Neuronal stem cell (in vitro differentiated cells): Measurements from ENCODE around the gene CD86. TPM values are rescaled to one million over a fixed set of nuclear protein-coding genes. Genes with fewer than 3 reads are reported as not detected.

ENCODE experiments used
- DNase-seq: peaks from one replicate; pipeline ENCODE4 v3.0.0-alpha.2; 2013; ENCODE audit warnings: low spot score
- H2AFZ ChIP-seq: one replicate; pipeline ENCODE4 v1.6.1; 2013; ENCODE audit warnings: mild to moderate bottlenecking, low read length, inconsistent platforms
- H2AK5ac ChIP-seq: 2 replicates; pipeline ENCODE4 v1.6.1; 2013; ENCODE audit warnings: low read depth, mild to moderate bottlenecking, inconsistent platforms, low read length, moderate library complexity, mixed read lengths
- H2BK120ac ChIP-seq: 2 replicates; pipeline ENCODE4 v1.6.1; 2013; ENCODE audit warnings: low read depth, mild to moderate bottlenecking, inconsistent platforms, low read length, moderate library complexity, mixed read lengths
- H2BK12ac ChIP-seq: one replicate; pipeline ENCODE4 v1.6.1; 2013; ENCODE audit warnings: low read length, inconsistent platforms
- H2BK15ac ChIP-seq: 2 replicates; pipeline ENCODE4 v1.6.1; 2013; ENCODE audit warnings: mild to moderate bottlenecking, low read length, inconsistent platforms, mixed read lengths
- H2BK5ac ChIP-seq: one replicate; pipeline ENCODE4 v1.6.1; 2013; ENCODE audit warnings: inconsistent platforms, mild to moderate bottlenecking, low read length, moderate library complexity
- H3K14ac ChIP-seq: one replicate; pipeline ENCODE4 v1.6.1; 2013; ENCODE audit warnings: low read length, inconsistent platforms
- H3K18ac ChIP-seq: 2 replicates; pipeline ENCODE4 v1.6.1; 2013; ENCODE audit warnings: low read length, inconsistent platforms
- H3K23ac ChIP-seq: 2 replicates; pipeline ENCODE4 v1.6.1; 2013; ENCODE audit warnings: low read depth, mild to moderate bottlenecking, mixed read lengths, low read length, inconsistent platforms; ENCODE audit not compliant: poor library complexity
- H3K27ac ChIP-seq: replicated peaks from 3 replicates; pipeline ENCODE4 v1.5.1; 2013; ENCODE audit warnings: low read length, inconsistent platforms
- H3K27me3 ChIP-seq, 3 experiments: 2 replicates each; pipeline ENCODE4 v1.6.1; 2013; ENCODE audit warnings: low read length in 3 of 3, mild to moderate bottlenecking in 2 of 3, inconsistent platforms in 1 of 3, low read depth in 1 of 3, mixed read lengths in 1 of 3, moderate library complexity in 1 of 3; ENCODE audit not compliant: control insufficient read depth in 3 of 3, insufficient read depth in 3 of 3
- H3K36me3 ChIP-seq, 2 donors: replicated peaks in 1 of 2; 2 replicates each; pipeline ENCODE4 v1.6.1; 2013; ENCODE audit warnings: low read length in 2 of 2; ENCODE audit not compliant: control insufficient read depth in 2 of 2, insufficient read depth in 2 of 2
- H3K4ac ChIP-seq: 2 replicates; pipeline ENCODE4 v1.6.1; 2013; ENCODE audit warnings: inconsistent platforms, mild to moderate bottlenecking, low read length, moderate library complexity
- H3K4me1 ChIP-seq, 2 donors: 1 replicate in 1 of 2; 2 replicates in 1 of 2; pipeline ENCODE4 v1.6.1; 2013; ENCODE audit warnings: low read length in 2 of 2, low read depth in 1 of 2; ENCODE audit not compliant: control insufficient read depth in 2 of 2, insufficient read depth in 1 of 2
- H3K4me2 ChIP-seq: one replicate; pipeline ENCODE4 v1.6.1; 2013; ENCODE audit warnings: mild to moderate bottlenecking, low read length, inconsistent platforms; ENCODE audit not compliant: insufficient read depth, poor library complexity, severe bottlenecking
- H3K4me3 ChIP-seq, 2 donors: 2 replicates each; pipeline ENCODE4 v1.5.1; 2013; ENCODE audit warnings: low read length in 2 of 2, mild to moderate bottlenecking in 2 of 2, inconsistent platforms in 1 of 2, moderate library complexity in 1 of 2
- H3K79me1 ChIP-seq: one replicate; pipeline ENCODE4 v1.6.1; 2013; ENCODE audit warnings: low read depth, mild to moderate bottlenecking, inconsistent platforms, low read length, moderate library complexity
- H3K9ac ChIP-seq: one replicate; pipeline ENCODE4 v1.6.1; 2013; ENCODE audit warnings: mild to moderate bottlenecking, low read depth, low read length, inconsistent platforms; ENCODE audit not compliant: poor library complexity
- H3K9me3 ChIP-seq, 2 donors: replicated peaks in 1 of 2; 2 replicates each; pipeline versions ENCODE3 to v1.6.1; 2013; ENCODE audit warnings: low read length in 2 of 2, mild to moderate bottlenecking in 2 of 2, inconsistent platforms in 1 of 2, low read depth in 1 of 2, mixed read lengths in 1 of 2, moderate library complexity in 1 of 2; ENCODE audit not compliant: control insufficient read depth in 2 of 2, insufficient read depth in 1 of 2
- H4K8ac ChIP-seq: one replicate; pipeline ENCODE4 v1.6.1; 2013; ENCODE audit warnings: low read depth, mild to moderate bottlenecking, inconsistent platforms, low read length, moderate library complexity
- H4K91ac ChIP-seq: one replicate; pipeline ENCODE4 v1.6.1; 2013; ENCODE audit warnings: low read length, low read depth, mild to moderate bottlenecking, inconsistent platforms; ENCODE audit not compliant: poor library complexity
- WGBS, 2 donors: extraction: QIAGEN DNeasy Blood & Tissue Kit; methylation state at CpG; one replicate each; pipeline ENCODE4 v1.1.7; 2013; ENCODE audit warnings: missing lambda C conversion rate in 2 of 2, mixed read lengths in 1 of 2; ENCODE audit not compliant: insufficient read length in 2 of 2, insufficient replicate concordance in 1 of 2; ENCODE audit errors: extremely low coverage in 2 of 2; 5-methylcytosine and 5-hydroxymethylcytosine counted together
- small RNA-seq: library from polyadenylated mRNA; stranded (forward); fragments of <200 nt; extraction: miRNeasy Mini kit (QIAGEN cat#:217004); gene quantifications from one replicate; pipeline ENCODE3, GENCODE V24; 2013; ENCODE audit not compliant: insufficient read depth

Gene CD86

GRCh38 chr3:122167630-122168029 lies 112.5 kb downstream of the CD86 start:
- DNase-seq, result no peak
- Histone ChIP-seq H3K4me3 (no peak overlapping the region), H3K14ac (no peak overlapping the region), H3K9me3 (no peaks in the 10 kb centered on the region), H2AFZ (no peak overlapping the region), H3K4ac (no peak overlapping the region), H3K4me1 (no peaks in the 10 kb centered on the region), H3K18ac (no peak overlapping the region), H3K79me1 (no peaks in the 10 kb centered on the region), H2AK5ac (no peak overlapping the region), H4K8ac (no peak overlapping the region), H3K4me2 (no peak overlapping the region), H2BK12ac (no peak overlapping the region), H4K91ac (no peak overlapping the region), H3K23ac (no peak overlapping the region), H3K27me3 (no peaks in the 10 kb centered on the region), H2BK120ac (no peak overlapping the region), H2BK5ac (no peak overlapping the region), H3K36me3 (no peaks in the 10 kb centered on the region), H3K27ac (no peak overlapping the region), H3K9ac (no peak overlapping the region), H2BK15ac (no peak overlapping the region)

GRCh38 chr3:122168044-122168443 lies 112.9 kb downstream of the CD86 start:
- H3K79me1 ChIP-seq, result no peaks in the 10 kb centered on the region
- no peak overlapping the region for H2AFZ ChIP-seq
- WGBS, 2 donors, result no CpG with 5 or more reads among the region's 3 CpGs
- no peak overlapping the region for H4K91ac ChIP-seq
- no peak overlapping the region for H3K23ac ChIP-seq
- peak overlapping the region; percentile 31 for H3K14ac ChIP-seq
- H3K4me1 ChIP-seq, result no peaks in the 10 kb centered on the region
- H3K4ac ChIP-seq, result no peak overlapping the region
- H2BK120ac ChIP-seq, result no peak overlapping the region
- no peak overlapping the region for H3K9ac ChIP-seq
- H3K4me2 ChIP-seq, result no peak overlapping the region
- no peak overlapping the region for H2BK5ac ChIP-seq
- no peak overlapping the region for H3K18ac ChIP-seq
- no peak overlapping the region for H4K8ac ChIP-seq
- DNase-seq, result no peak
- no peaks in the 10 kb centered on the region for H3K36me3 ChIP-seq
- H3K4me3 ChIP-seq, result no peak overlapping the region
- H2BK12ac ChIP-seq, result no peak overlapping the region
- H2BK15ac ChIP-seq, result no peak overlapping the region
- no peaks in the 10 kb centered on the region for H3K9me3 ChIP-seq
- H3K27me3 ChIP-seq, result no peaks in the 10 kb centered on the region
- no peak overlapping the region for H3K27ac ChIP-seq
- H2AK5ac ChIP-seq, result no peak overlapping the region

GRCh38 chr3:122169911-122170310 lies 114.7 kb downstream of the CD86 start:
- Histone ChIP-seq H3K27me3 (no peaks in the 10 kb centered on the region), H4K8ac (no peak overlapping the region), H3K9ac (no peak overlapping the region), H3K4me3 (no peak overlapping the region), H3K27ac (no peak overlapping the region), H3K4ac (no peak overlapping the region), H3K4me1 (no peaks in the 10 kb centered on the region), H3K9me3 (no peaks in the 10 kb centered on the region), H2BK120ac (no peak overlapping the region), H3K18ac (no peak overlapping the region), H4K91ac (no peak overlapping the region), H2AFZ (no peak overlapping the region), H2BK12ac (no peak overlapping the region), H3K4me2 (no peak overlapping the region), H3K14ac (no peak overlapping the region), H3K79me1 (no peaks in the 10 kb centered on the region), H3K23ac (no peak overlapping the region), H3K36me3 (no peaks in the 10 kb centered on the region), H2BK15ac (no peak overlapping the region), H2AK5ac (no peak overlapping the region), H2BK5ac (no peak overlapping the region)
- DNase-seq, result no peak
- no CpG with 5 or more reads among the region's 3 CpGs for WGBS, 2 donors

Small RNA genes lying within 50 kb of the gene (small RNA-seq; reads per million reads assigned to genes)
- gene RF00019, result not detected
